Neutrophil (primary cell): Measurements from ENCODE around the gene ALDH1B1.

Experiments used
- H3K27ac ChIP-seq: fragments of 200-600 bp; sonication (generic); 2 replicates; pipeline ENCODE4 v1.5.1; 2016; ENCODE audit warnings: mild to moderate bottlenecking, moderate library complexity
- H3K27me3 ChIP-seq: fragments of 200-600 bp; sonication (generic); 2 replicates; pipeline ENCODE4 v1.6.0; 2016; ENCODE audit warnings: mild to moderate bottlenecking
- H3K36me3 ChIP-seq: fragments of 200-600 bp; sonication (generic); 2 replicates; pipeline ENCODE4 v1.5.1; 2017
- H3K4me1 ChIP-seq, 2 experiments: fragments of 200-600 bp in 1 of 2; sonication (generic) in 1 of 2; 1 replicate in 1 of 2; 2 replicates in 1 of 2; pipeline versions ENCODE4 v1.5.1 to v1.6.1; 2013 to 2016; ENCODE audit warnings: low read depth in 1 of 2, low read length in 1 of 2, mild to moderate bottlenecking in 1 of 2, moderate library complexity in 1 of 2; ENCODE audit not compliant: control insufficient read depth in 1 of 2, insufficient read depth in 1 of 2
- H3K4me3 ChIP-seq, 2 experiments: fragments of 200-600 bp in 1 of 2; sonication (generic) in 1 of 2; 1 replicate in 1 of 2; 2 replicates in 1 of 2; pipeline ENCODE4 v1.5.1; 2013 to 2016; ENCODE audit warnings: low read depth in 1 of 2, low read length in 1 of 2, mild to moderate bottlenecking in 1 of 2, moderate library complexity in 1 of 2
- H3K9me3 ChIP-seq: fragments of 200-600 bp; sonication (generic); 2 replicates; pipeline ENCODE4 v1.5.1; 2016
- CTCF ChIP-seq: fragments of 200-600 bp; sonication (generic); IDR thresholded peaks from 2 replicates; pipeline ENCODE4 v1.5.1; 2016; ENCODE audit warnings: antibody characterized with exemption

Gene ALDH1B1

DNA sequence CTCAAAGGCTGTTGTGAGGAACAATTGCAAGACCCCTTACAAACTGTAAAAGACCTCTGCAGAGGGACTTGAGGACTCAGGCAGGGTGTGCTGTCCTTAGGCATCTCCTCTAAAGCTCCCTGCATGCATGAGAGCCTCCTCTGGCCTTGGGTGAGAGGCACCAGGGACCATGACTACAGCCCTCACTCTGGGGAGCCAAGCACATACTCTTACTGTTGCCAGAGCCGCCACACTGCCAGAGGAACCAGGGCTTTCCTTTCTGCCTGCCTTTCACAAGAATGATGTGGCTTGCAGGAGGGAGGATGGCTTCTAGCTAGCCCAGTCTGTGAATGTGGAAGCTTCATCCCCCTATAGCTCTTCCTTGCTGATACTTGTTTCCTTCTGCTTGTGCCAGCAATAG lies 25.9 kb downstream of the ALDH1B1 start:
- H3K27ac ChIP-seq = no peak overlapping the region
- H3K9me3 ChIP-seq = no peaks in the 10 kb centered on the region
- H3K4me3 ChIP-seq = no peak overlapping the region
- peaks cover 40% of the 10 kb centered on the region for H3K27me3 ChIP-seq
- H3K4me1 ChIP-seq = no peaks in the 10 kb centered on the region
- no peak for TF ChIP-seq CTCF
- no peaks in the 10 kb centered on the region for H3K36me3 ChIP-seq

- TF ChIP-seq CTCF = no peak
- no peaks in the 10 kb centered on the region for H3K36me3 ChIP-seq
- no peak overlapping the region for H3K27ac ChIP-seq
- H3K4me3 ChIP-seq = no peak overlapping the region
- peaks cover 48% of the 10 kb centered on the region for H3K27me3 ChIP-seq
- H3K4me1 ChIP-seq = peaks cover 0 to 4% of the 10 kb centered on the region in 2 experiments
- H3K9me3 ChIP-seq = no peaks in the 10 kb centered on the region
Measured at GRCh38 chr9:38419181-38419580, 26.7 kb downstream of the ALDH1B1 start.

DNA sequence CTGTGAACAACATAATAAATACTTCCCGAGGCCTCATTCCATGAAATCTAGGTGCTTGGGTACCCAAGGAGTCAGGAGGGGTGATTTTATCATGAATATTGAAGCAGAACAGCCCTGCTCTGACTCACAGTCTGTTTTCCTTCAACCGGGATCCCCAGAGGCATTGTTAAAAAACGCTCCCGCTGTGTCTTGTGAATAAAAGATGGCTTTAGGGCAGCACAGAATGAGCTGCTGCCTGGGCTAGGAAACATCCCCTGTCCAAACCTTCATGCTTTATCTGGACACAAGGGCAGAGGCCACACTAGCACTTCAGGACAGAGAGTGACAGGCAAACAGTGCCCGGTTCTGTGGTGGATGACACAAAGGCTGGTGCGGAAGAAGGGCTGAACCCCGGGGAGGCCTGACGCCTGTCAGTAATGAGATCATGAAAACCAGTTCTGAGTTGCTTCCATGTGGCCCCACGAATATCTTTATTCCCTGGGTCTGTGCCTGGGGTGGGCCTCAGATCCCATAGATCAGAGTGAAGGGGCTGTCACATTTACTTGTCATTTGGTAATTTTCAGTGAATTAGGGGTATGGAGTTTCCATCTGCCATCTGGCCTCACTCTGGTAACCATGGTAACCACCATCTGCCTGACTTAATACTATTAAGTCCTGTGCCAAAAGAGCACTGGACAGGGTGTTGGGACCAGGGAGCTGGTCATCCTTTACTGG lies 29.2 kb downstream of the ALDH1B1 start:
- peaks cover 0 to 4% of the 10 kb centered on the region in 2 experiments for H3K4me1 ChIP-seq
- H3K4me3 ChIP-seq = no peak overlapping the region
- no peak for TF ChIP-seq CTCF
- H3K27me3 ChIP-seq = peaks cover 65% of the 10 kb centered on the region
- no peak overlapping the region for H3K27ac ChIP-seq
- H3K9me3 ChIP-seq = no peaks in the 10 kb centered on the region
- H3K36me3 ChIP-seq = no peaks in the 10 kb centered on the region

GRCh38 chr9:38422555-38423260 lies 30.2 kb downstream of the ALDH1B1 start:
- TF ChIP-seq CTCF = no peak
- Histone ChIP-seq H3K4me1 (peaks cover 0 to 4% of the 10 kb centered on the region in 2 experiments), H3K27ac (no peak overlapping the region), H3K36me3 (no peaks in the 10 kb centered on the region), H3K27me3 (peaks cover 74% of the 10 kb centered on the region), H3K9me3 (no peaks in the 10 kb centered on the region), H3K4me3 (no peak overlapping the region)

- Histone ChIP-seq H3K27me3 (peaks cover 78% of the 10 kb centered on the region), H3K4me1 (peaks cover 0 to 4% of the 10 kb centered on the region in 2 experiments), H3K4me3 (no peak overlapping the region), H3K9me3 (no peaks in the 10 kb centered on the region), H3K36me3 (no peaks in the 10 kb centered on the region), H3K27ac (no peak overlapping the region)
- TF ChIP-seq CTCF = no peak
Measured at GRCh38 chr9:38423273-38423972, 30.9 kb downstream of the ALDH1B1 start.
